SH-SY5Y (cell line): ENCODE measurements around the gene ANAPC1.

Source experiments
- GATA2 ChIP-seq: IDR thresholded peaks from 2 replicates; pipeline ENCODE4 v1.6.1; 2011; ENCODE audit warnings: mild to moderate bottlenecking, low read depth, low read length
- GATA3 ChIP-seq: IDR thresholded peaks from 2 replicates; pipeline ENCODE4 v1.6.1; 2011; ENCODE audit warnings: low read depth, mild to moderate bottlenecking, low read length, moderate library complexity

ANAPC1 gene

GRCh38 chr2:111883661-111884591 lies at the start of gene ANAPC1:
TSS of gene ANAPC1 (minus strand) at chr2:111884193. CDS start at chr2:111880825, 3,368 bp downstream.
- TF ChIP-seq GATA3 = no peak
- TF ChIP-seq GATA2 = no peak

GRCh38 chr2:111932841-111933291 lies 48.9 kb upstream of the ANAPC1 start:
- TF ChIP-seq GATA2 (no peak), GATA3 (no peak)

- TF ChIP-seq GATA2 (no peak), GATA3 (no peak)
These were observed 46.9 kb upstream of the ANAPC1 start for GRCh38 chr2:111930875-111931274.

- TF ChIP-seq GATA3 (no peak), GATA2 (no peak)
These were observed 46.4 kb upstream of the ANAPC1 start for GRCh38 chr2:111930409-111930808.

- no peak for TF ChIP-seq GATA3
- no peak for TF ChIP-seq GATA2
These were observed 43.7 kb upstream of the ANAPC1 start for GRCh38 chr2:111927723-111928122.

GRCh38 chr2:111924617-111925107 lies 40.7 kb upstream of the ANAPC1 start:
- TF ChIP-seq GATA3 (no peak), GATA2 (no peak)

- TF ChIP-seq GATA3 = no peak
- TF ChIP-seq GATA2 = no peak
These were observed 39.3 kb upstream of the ANAPC1 start for GRCh38 chr2:111923276-111923804.

- TF ChIP-seq GATA3 = no peak
- no peak for TF ChIP-seq GATA2
These were observed 36.0 kb upstream of the ANAPC1 start for GRCh38 chr2:111919794-111920608.

- TF ChIP-seq GATA3 = no peak
- no peak for TF ChIP-seq GATA2
These were observed 35.4 kb upstream of the ANAPC1 start for GRCh38 chr2:111919365-111919764.

- TF ChIP-seq GATA3 (no peak), GATA2 (no peak)
These were observed 34.4 kb upstream of the ANAPC1 start for GRCh38 chr2:111918383-111918806.

- no peak for TF ChIP-seq GATA2
- TF ChIP-seq GATA3 = no peak
These were observed 33.1 kb upstream of the ANAPC1 start for GRCh38 chr2:111917106-111917505.

- TF ChIP-seq GATA3 (no peak), GATA2 (no peak)
These were observed 28.6 kb upstream of the ANAPC1 start for GRCh38 chr2:111912547-111912946.

- TF ChIP-seq GATA2 (no peak), GATA3 (no peak)
These were observed 26.8 kb upstream of the ANAPC1 start for GRCh38 chr2:111910609-111911277.
